Stimulated activated naive CD4-positive, alpha-beta T cell treated with Interleukin-2 at 50 U/mL for 16 hours (primary cell): ENCODE measurements around the gene HIPK4.
"Not testable (repeated sequence)": the region's sequence is repeated elsewhere in the genome, so short reads cannot be mapped to it uniquely, and the experiment has no call there.

Experiments used
- DNase-seq: peaks from one replicate; lab custom pipeline; 2025; lab: John Stamatoyannopoulos, UW

HIPK4 gene

GRCh38 chr19:40393894-40394815, 4.2 kb upstream of the HIPK4 start:
- no peak for DNase-seq

GRCh38 chr19:40392894-40393517, 3.0 kb upstream of the HIPK4 start:
- DNase-seq = no peak

- DNase-seq = no peak
These were observed 2.1 kb upstream of the HIPK4 start for GRCh38 chr19:40392123-40392522.

GRCh38 chr19:40389404-40390083, 437 bp downstream of the HIPK4 start:
- DNase-seq = no peak

GRCh38 chr19:40388481-40388880, 1.5 kb downstream of the HIPK4 start:
- no peak for DNase-seq

- DNase-seq = no peak
These were observed 2.8 kb downstream of the HIPK4 start for GRCh38 chr19:40387155-40387554.

GRCh38 chr19:40383668-40384248, 6.2 kb downstream of the HIPK4 start:
- DNase-seq = no peak

- no peak for DNase-seq
These were observed 8.7 kb downstream of the HIPK4 start for GRCh38 chr19:40381321-40381720.

- DNase-seq = no peak
These were observed 9.6 kb downstream of the HIPK4 start for GRCh38 chr19:40380199-40381037.

- no peak for DNase-seq
These were observed 10.4 kb downstream of the HIPK4 start for GRCh38 chr19:40379446-40380198.

- DNase-seq = no peak
These were observed 11.5 kb downstream of the HIPK4 start for GRCh38 chr19:40378509-40378908.

- DNase-seq = no peak
These were observed 12.1 kb downstream of the HIPK4 start for GRCh38 chr19:40377876-40378385.

GRCh38 chr19:40376286-40376862, 13.6 kb downstream of the HIPK4 start:
- DNase-seq = no peak

GRCh38 chr19:40374084-40374483, 15.9 kb downstream of the HIPK4 start:
- no peak for DNase-seq

GRCh38 chr19:40371802-40372122, 18.2 kb downstream of the HIPK4 start:
- DNase-seq = no peak

- DNase-seq = no peak
These were observed 18.8 kb downstream of the HIPK4 start for GRCh38 chr19:40370997-40371801.

GRCh38 chr19:40370253-40370652, 19.7 kb downstream of the HIPK4 start:
- not testable (repeated sequence) for DNase-seq

- DNase-seq = no peak
These were observed 20.2 kb downstream of the HIPK4 start for GRCh38 chr19:40369797-40370196.
